ENCODE results near the gene GPR155. TPM values are rescaled to one million over a fixed set of nuclear protein-coding genes. Genes with fewer than 3 reads are reported as not detected.

The GPR155 gene
- 1.3 TPM in 2 replicates for total RNA-seq

- Histone ChIP-seq H3K27me3 (ENCODE audit: control insufficient read depth, insufficient read depth, low read length) (no peaks in the 10 kb centered on the region), H3K4me3 (ENCODE audit: low read depth, low read length) (peak within 1 kb of the TSS; percentile 94), H3K36me3 (ENCODE audit: control insufficient read depth, insufficient read depth, low read length) (no peaks in the 10 kb centered on the region)
- DNase-seq (ENCODE audit: low read depth): no peak
- FAIRE-seq: no peak
- peak; percentile 21 for TF ChIP-seq CTCF (IDR thresholded peaks at IDR 0.05; ENCODE audit: insufficient read depth, low read length, severe bottlenecking)
These were observed at the start of gene GPR155 for GRCh38 chr2:174486563-174487107. GPR155 (minus strand) TSS chr2:174487029; CDS start chr2:174481956, 5,073 bp downstream.

- H3K27me3 ChIP-seq (ENCODE audit: control insufficient read depth, insufficient read depth, low read length): no peaks in the 10 kb centered on the region
- no peak for TF ChIP-seq CTCF (IDR thresholded peaks at IDR 0.05; ENCODE audit: insufficient read depth, low read length, severe bottlenecking)
- H3K36me3 ChIP-seq (ENCODE audit: control insufficient read depth, insufficient read depth, low read length): no peaks in the 10 kb centered on the region
- no peak overlapping the region for H3K4me3 ChIP-seq (ENCODE audit: low read depth, low read length)
- FAIRE-seq (no peak), DNase-seq (ENCODE audit: low read depth) (peak; percentile 53)
These were observed 49.2 kb upstream of the GPR155 start for GRCh38 chr2:174535757-174536703.

GRCh38 chr2:174535083-174535482, 48.3 kb upstream of the GPR155 start:
- DNase-seq (ENCODE audit: low read depth): no peak
- no peaks in the 10 kb centered on the region for H3K36me3 ChIP-seq (ENCODE audit: control insufficient read depth, insufficient read depth, low read length)
- H3K4me3 ChIP-seq (ENCODE audit: low read depth, low read length): no peak overlapping the region
- no peak for TF ChIP-seq CTCF (IDR thresholded peaks at IDR 0.05; ENCODE audit: insufficient read depth, low read length, severe bottlenecking)
- no peaks in the 10 kb centered on the region for H3K27me3 ChIP-seq (ENCODE audit: control insufficient read depth, insufficient read depth, low read length)
- FAIRE-seq: no peak

- no peak for DNase-seq (ENCODE audit: low read depth)
- Histone ChIP-seq H3K4me3 (ENCODE audit: low read depth, low read length) (no peak overlapping the region), H3K36me3 (ENCODE audit: control insufficient read depth, insufficient read depth, low read length) (no peaks in the 10 kb centered on the region), H3K27me3 (ENCODE audit: control insufficient read depth, insufficient read depth, low read length) (no peaks in the 10 kb centered on the region)
- FAIRE-seq: no peak
- no peak for TF ChIP-seq CTCF (IDR thresholded peaks at IDR 0.05; ENCODE audit: insufficient read depth, low read length, severe bottlenecking)
These were observed 43.1 kb upstream of the GPR155 start for GRCh38 chr2:174529916-174530315.

GRCh38 chr2:174527959-174528358, 41.1 kb upstream of the GPR155 start:
- no peak for DNase-seq (ENCODE audit: low read depth)
- no peaks in the 10 kb centered on the region for H3K27me3 ChIP-seq (ENCODE audit: control insufficient read depth, insufficient read depth, low read length)
- no peak for TF ChIP-seq CTCF (IDR thresholded peaks at IDR 0.05; ENCODE audit: insufficient read depth, low read length, severe bottlenecking)
- H3K4me3 ChIP-seq (ENCODE audit: low read depth, low read length): no peak overlapping the region
- H3K36me3 ChIP-seq (ENCODE audit: control insufficient read depth, insufficient read depth, low read length): no peaks in the 10 kb centered on the region
- FAIRE-seq: no peak
